ENCODE results near the gene CENPX. TPM values are rescaled to one million over a fixed set of nuclear protein-coding genes. Genes with fewer than 3 reads are reported as not detected.

Gene CENPX
- total and polyA plus RNA-seq, 2 donors (not counting 3 experiments of a cell fraction or from before 2014, with no cell fraction given): 56.2 to 67.2 TPM

- dilution Hi-C loops (cut with MboI; ENCODE audit: extremely low pct_ligation_motif_present, low sequenced_read_pairs) (no loop called here), intact Hi-C loops (cut with micrococcal nuclease) (no loop called here)
- CTCF ChIA-PET: interaction anchor here (0.8 kb wide), 1 partner anchor 16 kb away, joined by 3 read pairs; no protein-coding TSS in a partner anchor
- H3K36me3 ChIP-seq (ENCODE audit: control insufficient read depth in 2 of 2, extremely low read depth in 1 of 2, insufficient read depth in 2 of 2, low read length in 2 of 2): no peaks in the 10 kb centered on the region
- no peaks in the 10 kb centered on the region for H3K9me1 ChIP-seq (replicated peaks; ENCODE audit: control insufficient read depth, extremely low read depth, insufficient read depth, low read length)
- no peak overlapping the region for H3K27ac ChIP-seq (ENCODE audit: insufficient read depth, low read depth, low read length)
- FAIRE-seq (no peak), DNase-seq (ENCODE audit: low read depth, low spot score) (no peak)
- TF ChIP-seq POLR2AphosphoS5 (IDR thresholded peaks at IDR 0.05; ENCODE audit: insufficient read depth, low read depth, low read length) (no peak), JUN (IDR thresholded peaks at IDR 0.05; ENCODE audit: borderline replicate concordance, insufficient read depth, insufficient read length, low read depth) (no peak)
- no peak overlapping the region for H3K9ac ChIP-seq (replicated peaks; ENCODE audit: extremely low read depth, insufficient read depth, low read length)
- BruUV-seq (replicated peaks): no TSS peak
- no peaks in the 10 kb centered on the region for H3K9me3 ChIP-seq (replicated peaks; ENCODE audit: control insufficient read depth, insufficient read depth, low read length)
- H3K4me1 ChIP-seq (ENCODE audit: control insufficient read depth, extremely low read depth, insufficient read depth, low read length): peaks cover 2% of the 10 kb centered on the region
- no peaks in the 10 kb centered on the region for H3K79me2 ChIP-seq (ENCODE audit: control insufficient read depth, insufficient read depth, low read length)
- H3K4me2 ChIP-seq (ENCODE audit: insufficient read depth, low read length): no peak overlapping the region
- H4K20me1 ChIP-seq (replicated peaks; ENCODE audit: control insufficient read depth, extremely low read depth, insufficient read depth, low read length): no peaks in the 10 kb centered on the region
- H3K27me3 ChIP-seq (ENCODE audit: control insufficient read depth in 2 of 2, insufficient read depth in 2 of 2, low read length in 2 of 2): no peaks in the 10 kb centered on the region
- H2AFZ ChIP-seq (ENCODE audit: low read depth, low read length): no peak overlapping the region
- H3K4me3 ChIP-seq (replicated peaks in 1 of 3; ENCODE audit: insufficient read depth in 1 of 3, low read depth in 1 of 3, low read length in 3 of 3): no peak overlapping the region
- POLR2A ChIA-PET: no interaction called here
Observed at GRCh38 chr17:81994593-81995462, 27.9 kb downstream of the CENPX start.

- no peak overlapping the region for H3K9ac ChIP-seq (replicated peaks; ENCODE audit: extremely low read depth, insufficient read depth, low read length)
- peaks cover 2% of the 10 kb centered on the region for H3K4me1 ChIP-seq (ENCODE audit: control insufficient read depth, extremely low read depth, insufficient read depth, low read length)
- no TSS peak for BruUV-seq (replicated peaks)
- H4K20me1 ChIP-seq (replicated peaks; ENCODE audit: control insufficient read depth, extremely low read depth, insufficient read depth, low read length): no peaks in the 10 kb centered on the region
- H3K79me2 ChIP-seq (ENCODE audit: control insufficient read depth, insufficient read depth, low read length): no peaks in the 10 kb centered on the region
- H3K36me3 ChIP-seq (ENCODE audit: control insufficient read depth in 2 of 2, extremely low read depth in 1 of 2, insufficient read depth in 2 of 2, low read length in 2 of 2): peaks cover 0 to 2% of the 10 kb centered on the region in 2 experiments
- H2AFZ ChIP-seq (ENCODE audit: low read depth, low read length): no peak overlapping the region
- TF ChIP-seq EZH2 (IDR thresholded peaks at IDR 0.05; ENCODE audit: borderline replicate concordance, low read depth, low read length, severe bottlenecking) (no peak), POLR2AphosphoS5 (IDR thresholded peaks at IDR 0.05; ENCODE audit: insufficient read depth, low read depth, low read length) (no peak), FOS (IDR thresholded peaks at IDR 0.05; ENCODE audit: borderline replicate concordance, insufficient read depth, low read length) (no peak), JUN (IDR thresholded peaks at IDR 0.05; ENCODE audit: borderline replicate concordance, insufficient read depth, insufficient read length, low read depth) (no peak), POLR2A (IDR thresholded peaks at IDR 0.05; ENCODE audit: low read depth, low read length) (no peak), MAX (IDR thresholded peaks at IDR 0.05; ENCODE audit: insufficient read depth, insufficient read length) (no peak), GATA2 (IDR thresholded peaks at IDR 0.05; ENCODE audit: insufficient read depth, insufficient read length, low read depth, low read length) (no peak), CTCF (IDR thresholded peaks at IDR 0.05; ENCODE audit: extremely low read depth in 1 of 2, insufficient read depth in 1 of 2, low read depth in 1 of 2, low read length in 2 of 2) (no peak), MYC (IDR thresholded peaks at IDR 0.05; ENCODE audit: low read depth, low read length) (no peak)
- no peak overlapping the region for H3K4me3 ChIP-seq (replicated peaks in 1 of 3; ENCODE audit: insufficient read depth in 1 of 3, low read depth in 1 of 3, low read length in 3 of 3)
- ChIA-PET POLR2A (no interaction called here), CTCF (no interaction called here)
- no peaks in the 10 kb centered on the region for H3K27me3 ChIP-seq (ENCODE audit: control insufficient read depth in 2 of 2, insufficient read depth in 2 of 2, low read length in 2 of 2)
- no peaks in the 10 kb centered on the region for H3K9me1 ChIP-seq (replicated peaks; ENCODE audit: control insufficient read depth, extremely low read depth, insufficient read depth, low read length)
- FAIRE-seq (no peak), DNase-seq (ENCODE audit: low read depth, low spot score) (no peak)
- no peak overlapping the region for H3K27ac ChIP-seq (ENCODE audit: insufficient read depth, low read depth, low read length)
- intact Hi-C loops (cut with micrococcal nuclease) (no loop called here), dilution Hi-C loops (cut with MboI; ENCODE audit: extremely low pct_ligation_motif_present, low sequenced_read_pairs) (no loop called here)
- H3K4me2 ChIP-seq (ENCODE audit: insufficient read depth, low read length): no peak overlapping the region
- H3K9me3 ChIP-seq (replicated peaks; ENCODE audit: control insufficient read depth, insufficient read depth, low read length): no peaks in the 10 kb centered on the region
Observed at GRCh38 chr17:81993729-81994592, 28.7 kb downstream of the CENPX start.
